Cardiac fibroblast (primary cell): Measurements from ENCODE around the gene FSTL5.
"Not testable (repeated sequence)": the region's sequence is repeated elsewhere in the genome, so short reads cannot be mapped to it uniquely, and the experiment has no call there.

Source experiments
- DNase-seq, 2 donors: peaks; one replicate each; pipeline versions ENCODE4 v3.0.0 to v3.0.0-alpha.2; 2010; ENCODE audit warnings: low read depth in 2 of 2
- H3K4me3 ChIP-seq, 2 donors: replicated peaks in 1 of 2; 1 replicate in 1 of 2; 2 replicates in 1 of 2; pipeline ENCODE4 v1.5.1; 2011; ENCODE audit warnings: low read depth in 2 of 2, low read length in 2 of 2, mild to moderate bottlenecking in 2 of 2, moderate library complexity in 1 of 2
- CTCF ChIP-seq: IDR thresholded peaks from one replicate; pipeline ENCODE4 v1.5.1; 2011; ENCODE audit warnings: low read depth, mild to moderate bottlenecking, low read length, inconsistent platforms

Gene FSTL5

GRCh38 chr4:162104459-162105124 lies 59.2 kb downstream of the FSTL5 start:
- no peak overlapping the region for H3K4me3 ChIP-seq

GRCh38 chr4:162103908-162104307 lies 59.9 kb downstream of the FSTL5 start:
- not testable (repeated sequence) for DNase-seq, H3K4me3 ChIP-seq

More at GRCh38 chr4:162104459-162105124, 59.2 kb downstream of the FSTL5 start:
- no peak for TF ChIP-seq CTCF
- DNase-seq = no peak

GRCh38 chr4:162102713-162103112 lies 61.1 kb downstream of the FSTL5 start:
- DNase-seq = no peak
- TF ChIP-seq CTCF = no peak
- no peak overlapping the region for H3K4me3 ChIP-seq

GRCh38 chr4:162101337-162101736 lies 62.5 kb downstream of the FSTL5 start:
- no peak overlapping the region for H3K4me3 ChIP-seq

GRCh38 chr4:162075726-162076125 lies 88.1 kb downstream of the FSTL5 start:
- H3K4me3 ChIP-seq = no peak overlapping the region
- no peak for DNase-seq
- TF ChIP-seq CTCF = no peak

More at GRCh38 chr4:162101337-162101736, 62.5 kb downstream of the FSTL5 start:
- no peak for DNase-seq
- TF ChIP-seq CTCF = no peak

GRCh38 chr4:162061214-162061613 lies 102.6 kb downstream of the FSTL5 start:
- H3K4me3 ChIP-seq = no peak overlapping the region
- DNase-seq = no peak
- TF ChIP-seq CTCF = no peak

- TF ChIP-seq CTCF = no peak
- DNase-seq = no peak
- no peak overlapping the region for H3K4me3 ChIP-seq
Measured at GRCh38 chr4:162059656-162060055, 104.1 kb downstream of the FSTL5 start.
